ENCODE data around the gene MYO7A.

- TF ChIP-seq CTCF (conservative IDR thresholded peaks at IDR 0.05; ENCODE audit: low read depth in 2 of 2) (no peak), EZH2phosphoT487 (IDR thresholded peaks at IDR 0.05; ENCODE audit: unreplicated experiment) (no peak), CREB1 (CRISPR knock-in tag; IDR thresholded peaks at IDR 0.05; ENCODE audit: low read depth) (no peak), EZH2 (IDR thresholded peaks at IDR 0.05; ENCODE audit: low read depth, unreplicated experiment) (no peak), ETS1 (IDR thresholded peaks at IDR 0.05) (no peak), POLR2AphosphoS5 (IDR thresholded peaks at IDR 0.05; ENCODE audit: low read depth) (no peak), ZNF331 (CRISPR knock-in tag; IDR thresholded peaks at IDR 0.05; ENCODE audit: low read depth) (no peak), NANOG (IDR thresholded peaks at IDR 0.05; ENCODE audit: borderline replicate concordance) (no peak), JUNB (IDR thresholded peaks at IDR 0.05; ENCODE audit: unreplicated experiment) (no peak), ZNF114 (CRISPR knock-in tag; IDR thresholded peaks at IDR 0.05) (no peak)
- TF ChIP-seq, protein P1, sequence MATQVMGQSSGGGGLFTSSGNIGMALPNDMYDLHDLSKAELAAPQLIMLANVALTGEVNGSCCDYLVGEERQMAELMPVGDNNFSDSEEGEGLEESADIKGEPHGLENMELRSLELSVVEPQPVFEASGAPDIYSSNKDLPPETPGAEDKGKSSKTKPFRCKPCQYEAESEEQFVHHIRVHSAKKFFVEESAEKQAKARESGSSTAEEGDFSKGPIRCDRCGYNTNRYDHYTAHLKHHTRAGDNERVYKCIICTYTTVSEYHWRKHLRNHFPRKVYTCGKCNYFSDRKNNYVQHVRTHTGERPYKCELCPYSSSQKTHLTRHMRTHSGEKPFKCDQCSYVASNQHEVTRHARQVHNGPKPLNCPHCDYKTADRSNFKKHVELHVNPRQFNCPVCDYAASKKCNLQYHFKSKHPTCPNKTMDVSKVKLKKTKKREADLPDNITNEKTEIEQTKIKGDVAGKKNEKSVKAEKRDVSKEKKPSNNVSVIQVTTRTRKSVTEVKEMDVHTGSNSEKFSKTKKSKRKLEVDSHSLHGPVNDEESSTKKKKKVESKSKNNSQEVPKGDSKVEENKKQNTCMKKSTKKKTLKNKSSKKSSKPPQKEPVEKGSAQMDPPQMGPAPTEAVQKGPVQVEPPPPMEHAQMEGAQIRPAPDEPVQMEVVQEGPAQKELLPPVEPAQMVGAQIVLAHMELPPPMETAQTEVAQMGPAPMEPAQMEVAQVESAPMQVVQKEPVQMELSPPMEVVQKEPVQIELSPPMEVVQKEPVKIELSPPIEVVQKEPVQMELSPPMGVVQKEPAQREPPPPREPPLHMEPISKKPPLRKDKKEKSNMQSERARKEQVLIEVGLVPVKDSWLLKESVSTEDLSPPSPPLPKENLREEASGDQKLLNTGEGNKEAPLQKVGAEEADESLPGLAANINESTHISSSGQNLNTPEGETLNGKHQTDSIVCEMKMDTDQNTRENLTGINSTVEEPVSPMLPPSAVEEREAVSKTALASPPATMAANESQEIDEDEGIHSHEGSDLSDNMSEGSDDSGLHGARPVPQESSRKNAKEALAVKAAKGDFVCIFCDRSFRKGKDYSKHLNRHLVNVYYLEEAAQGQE (IDR thresholded peaks at IDR 0.05; ENCODE audit: unreplicated experiment), result no peak
These were observed 16.9 kb downstream of the MYO7A start for GRCh38 chr11:77144857-77145428.
